ENCODE results near the gene WDPCP. TPM values are rescaled to one million over a fixed set of nuclear protein-coding genes. Genes with fewer than 3 reads are reported as not detected.

Gene WDPCP
- total and polyA plus RNA-seq, 12 donors = 2.7 to 14.6 (median 9.3) TPM

GRCh38 chr2:63192169-63192888 is 395.9 kb downstream of the WDPCP start:
- DNase-seq = no peak
- Histone ChIP-seq H3K4me1 (replicated peaks in 1 of 2) (no peaks in the 10 kb centered on the region), H3K9me3 (replicated peaks in 1 of 3) (no peaks in the 10 kb centered on the region), H3K27ac (no peak overlapping the region), H3K36me3 (replicated peaks in 1 of 2) (no peaks in the 10 kb centered on the region), H3K27me3 (no peaks in the 10 kb centered on the region), H3K4me3 (no peak overlapping the region)
- intact Hi-C loops (cut with DNase I) = no loop called here
- TF ChIP-seq POLR2A (IDR thresholded peaks at IDR 0.05) (no peak), CTCF (IDR thresholded peaks at IDR 0.05) (no peak)

GRCh38 chr2:63189026-63189425 is 399.3 kb downstream of the WDPCP start:
- 30 to 35% (median 31%) methylated on average over 4 of the region's 4 CpGs for WGBS, 4 donors
- intact Hi-C loops (cut with DNase I) = no loop called here
- H3K27me3 ChIP-seq = no peaks in the 10 kb centered on the region

GRCh38 chr2:63186331-63186730 is 401.9 kb downstream of the WDPCP start:
- TF ChIP-seq POLR2A (IDR thresholded peaks at IDR 0.05) = no peak
- TF ChIP-seq CTCF (IDR thresholded peaks at IDR 0.05) = no peak
- H3K36me3 ChIP-seq (replicated peaks in 1 of 2) = no peaks in the 10 kb centered on the region
- DNase-seq = no peak
- no peak overlapping the region for H3K4me3 ChIP-seq
- no peaks in the 10 kb centered on the region for H3K27me3 ChIP-seq
- H3K27ac ChIP-seq = no peak overlapping the region
- intact Hi-C loops (cut with DNase I) = no loop called here
- peaks cover 0 to 4% (median 0%) of the 10 kb centered on the region in 3 donors for H3K9me3 ChIP-seq (replicated peaks in 1 of 3)
- no peaks in the 10 kb centered on the region for H3K4me1 ChIP-seq (replicated peaks in 1 of 2)
- 92 to 96% (median 94%) methylated on average over 3 of the region's 3 CpGs for WGBS, 4 donors

More at GRCh38 chr2:63189026-63189425, 399.3 kb downstream of the WDPCP start:
- no peaks in the 10 kb centered on the region for H3K4me1 ChIP-seq (replicated peaks in 1 of 2)
- no peaks in the 10 kb centered on the region for H3K36me3 ChIP-seq (replicated peaks in 1 of 2)
- no peak overlapping the region for H3K4me3 ChIP-seq
- H3K27ac ChIP-seq = no peak overlapping the region
- peak in 4 of 7 donors; percentile 12 to 25 (median 18) for DNase-seq
- H3K9me3 ChIP-seq (replicated peaks in 1 of 3) = no peaks in the 10 kb centered on the region
- no peak for TF ChIP-seq POLR2A (IDR thresholded peaks at IDR 0.05)
- peak in 4 of 6 experiments; percentile 23 to 38 (median 34) for TF ChIP-seq CTCF (IDR thresholded peaks at IDR 0.05)

DNA sequence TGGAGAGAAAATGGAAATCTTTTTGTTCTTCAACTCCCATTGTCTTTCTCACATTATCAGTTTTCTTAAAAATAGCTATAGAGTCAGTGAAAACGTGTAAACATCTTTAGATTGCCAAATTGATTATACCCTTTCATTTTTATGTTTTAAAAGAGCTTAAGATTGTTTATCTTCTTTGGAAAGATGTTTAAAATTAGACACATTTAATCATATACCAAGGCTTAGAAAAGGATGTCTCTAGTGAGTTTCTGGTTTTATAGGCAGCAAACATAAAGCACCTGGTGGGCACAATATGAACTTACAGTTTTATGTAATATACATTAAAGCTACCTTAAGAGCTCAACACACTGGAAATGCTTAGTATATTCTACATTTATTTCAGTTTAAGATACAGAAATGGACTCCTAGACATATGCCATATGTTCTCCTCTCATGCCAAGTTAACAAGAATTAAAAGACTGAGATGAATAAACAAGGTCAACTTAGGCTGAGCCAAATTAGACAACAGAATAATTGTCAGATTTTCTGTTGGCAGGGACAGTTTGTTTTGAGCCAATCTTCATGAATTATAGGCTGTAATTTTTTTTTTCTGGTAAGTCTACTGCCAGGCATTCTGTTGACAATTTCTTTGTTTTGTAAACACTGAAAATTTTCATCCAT is 425.0 kb downstream of the WDPCP start:
- WGBS, 4 donors = 53 to 68% (median 61%) methylated on average over 1 of the region's 1 CpG
- DNase-seq = no peak
- no peaks in the 10 kb centered on the region for H3K9me3 ChIP-seq (replicated peaks in 1 of 3)
- TF ChIP-seq CTCF (IDR thresholded peaks at IDR 0.05) = no peak
- no peak for TF ChIP-seq POLR2A (IDR thresholded peaks at IDR 0.05)
- intact Hi-C loops (cut with DNase I) = no loop called here
- H3K36me3 ChIP-seq (replicated peaks in 1 of 2) = no peaks in the 10 kb centered on the region
- H3K4me3 ChIP-seq = no peak overlapping the region
- no peaks in the 10 kb centered on the region for H3K4me1 ChIP-seq (replicated peaks in 1 of 2)
- H3K27ac ChIP-seq = no peak overlapping the region
- H3K27me3 ChIP-seq = no peaks in the 10 kb centered on the region
